ENCODE results near the gene RPRD2. TPM values are rescaled to one million over a fixed set of nuclear protein-coding genes. Genes with fewer than 3 reads are reported as not detected.

RPRD2 gene
- polyA plus RNA-seq, 2 donors, result 7.1 to 8.9 TPM

GRCh38 chr1:150515328-150516049 is 151.5 kb downstream of the RPRD2 start, which contains the start of gene FALEC:
FALEC (plus strand) TSS chr1:150515752.
- H3K4me1 ChIP-seq (ENCODE audit: control insufficient read depth in 2 of 2, insufficient read depth in 2 of 2, low read length in 1 of 2), result peaks cover 0 to 9% of the 10 kb centered on the region in 2 donors
- peaks cover 0 to 13% of the 10 kb centered on the region in 2 donors for H3K36me3 ChIP-seq (ENCODE audit: control insufficient read depth in 2 of 2, insufficient read depth in 2 of 2, low read length in 1 of 2)
- H3K27ac ChIP-seq (ENCODE audit: low read depth in 2 of 2, low read length in 1 of 2), result peak within 1 kb of the TSS; percentile 91 to 93
- no peaks in the 10 kb centered on the region for H3K27me3 ChIP-seq (ENCODE audit: control insufficient read depth in 1 of 2, insufficient read depth in 2 of 2, low read length in 2 of 2)
- H3K9me3 ChIP-seq (ENCODE audit: control insufficient read depth in 2 of 2, insufficient read depth in 1 of 2, low read depth in 1 of 2, low read length in 1 of 2), result no peaks in the 10 kb centered on the region
- peak within 1 kb of the TSS; percentile 46 to 51 for H3K4me3 ChIP-seq (ENCODE audit: low read depth in 1 of 2, low read length in 2 of 2)
- 0% methylated on average over 54 of the region's 54 CpGs for WGBS, 2 donors

GRCh38 chr1:150516050-150516591 is 152.2 kb downstream of the RPRD2 start:
- WGBS, 2 donors, result 3 to 5% methylated on average over 19 of the region's 19 CpGs
- Histone ChIP-seq H3K27ac (ENCODE audit: low read depth in 2 of 2, low read length in 1 of 2) (peak overlapping the region; percentile 91 to 93), H3K27me3 (ENCODE audit: control insufficient read depth in 1 of 2, insufficient read depth in 2 of 2, low read length in 2 of 2) (no peaks in the 10 kb centered on the region), H3K4me1 (ENCODE audit: control insufficient read depth in 2 of 2, insufficient read depth in 2 of 2, low read length in 1 of 2) (peaks cover 0 to 9% of the 10 kb centered on the region in 2 donors), H3K4me3 (ENCODE audit: low read depth in 1 of 2, low read length in 2 of 2) (peak overlapping the region; percentile 46 to 51), H3K36me3 (ENCODE audit: control insufficient read depth in 2 of 2, insufficient read depth in 2 of 2, low read length in 1 of 2) (peaks cover 0 to 7% of the 10 kb centered on the region in 2 donors), H3K9me3 (ENCODE audit: control insufficient read depth in 2 of 2, insufficient read depth in 1 of 2, low read depth in 1 of 2, low read length in 1 of 2) (no peaks in the 10 kb centered on the region)

DNA sequence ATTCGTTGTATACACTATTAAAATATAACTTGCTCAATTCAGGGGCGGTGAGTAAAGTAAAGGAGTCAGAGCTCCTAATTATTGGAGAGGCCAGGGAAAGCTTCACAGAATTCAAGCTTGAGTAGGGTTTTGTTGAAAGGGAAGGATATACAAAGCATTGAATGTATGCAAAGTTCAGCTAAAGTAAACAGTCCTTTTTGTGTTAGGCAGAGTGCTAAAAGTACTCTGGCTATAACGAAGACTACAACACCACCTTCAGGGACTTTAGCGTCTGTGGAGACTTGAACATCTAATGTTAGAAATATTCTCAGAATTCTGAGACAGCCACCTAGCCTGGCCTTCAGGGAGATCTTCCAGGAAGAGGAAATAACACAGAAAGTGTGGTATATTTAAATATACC is 152.7 kb downstream of the RPRD2 start:
- peak overlapping the region; percentile 85 to 93 for H3K27ac ChIP-seq (ENCODE audit: low read depth in 2 of 2, low read length in 1 of 2)

DNA sequence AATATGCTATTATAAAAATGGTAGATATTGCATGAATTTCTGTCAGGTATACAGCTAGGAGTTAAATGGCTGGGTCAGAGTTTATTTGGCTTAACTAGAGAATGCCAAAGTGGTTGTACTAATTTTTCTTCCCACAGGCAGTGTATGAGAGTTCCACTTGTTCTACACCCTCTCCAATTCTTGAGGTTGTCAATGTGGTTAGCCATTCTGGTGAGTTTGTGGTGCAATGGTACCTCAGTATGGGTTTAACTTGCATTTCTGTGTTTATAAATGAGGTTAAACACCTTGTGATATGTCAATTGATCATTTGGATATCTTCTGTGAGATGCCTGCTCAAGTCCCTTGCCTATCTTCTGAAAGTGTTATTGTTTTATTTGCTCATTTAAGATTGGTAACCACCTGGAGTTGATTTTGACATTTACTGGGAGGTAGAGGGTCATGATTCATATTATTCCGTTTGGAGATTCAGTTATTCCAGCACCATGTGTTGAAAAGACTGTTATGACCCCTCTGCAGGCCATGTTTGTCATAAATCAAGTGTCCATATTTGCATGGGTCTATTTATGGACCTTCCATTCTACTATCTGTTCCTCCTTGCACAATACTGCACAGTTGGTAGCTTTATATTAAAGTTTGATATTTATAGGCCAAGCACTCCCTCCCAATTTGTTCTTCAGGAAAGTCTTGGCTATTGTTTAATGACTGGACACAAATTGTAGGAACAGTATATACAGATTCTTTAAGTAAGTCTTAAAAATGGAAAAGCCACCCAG is 157.4 kb downstream of the RPRD2 start:
- Histone ChIP-seq H3K9me3 (ENCODE audit: control insufficient read depth in 2 of 2, insufficient read depth in 1 of 2, low read depth in 1 of 2, low read length in 1 of 2) (no peaks in the 10 kb centered on the region), H3K27ac (ENCODE audit: low read depth in 2 of 2, low read length in 1 of 2) (no peak overlapping the region), H3K4me3 (ENCODE audit: low read depth in 1 of 2, low read length in 2 of 2) (no peak overlapping the region), H3K4me1 (ENCODE audit: control insufficient read depth in 2 of 2, insufficient read depth in 2 of 2, low read length in 1 of 2) (peaks cover 0 to 2% of the 10 kb centered on the region in 2 donors), H3K36me3 (ENCODE audit: control insufficient read depth in 2 of 2, insufficient read depth in 2 of 2, low read length in 1 of 2) (no peaks in the 10 kb centered on the region), H3K27me3 (ENCODE audit: control insufficient read depth in 1 of 2, insufficient read depth in 2 of 2, low read length in 2 of 2) (no peaks in the 10 kb centered on the region)
- 73 to 75% methylated on average over 1 of the region's 1 CpG for WGBS, 2 donors

More for the DNA sequence above, 152.7 kb downstream of the RPRD2 start:
- H3K9me3 ChIP-seq (ENCODE audit: control insufficient read depth in 2 of 2, insufficient read depth in 1 of 2, low read depth in 1 of 2, low read length in 1 of 2), result no peaks in the 10 kb centered on the region
- 29 to 38% methylated on average over 4 of the region's 4 CpGs for WGBS, 2 donors
- peak overlapping the region in 1 of 2 donors; percentile 46 for H3K4me3 ChIP-seq (ENCODE audit: low read depth in 1 of 2, low read length in 2 of 2)
- no peaks in the 10 kb centered on the region for H3K27me3 ChIP-seq (ENCODE audit: control insufficient read depth in 1 of 2, insufficient read depth in 2 of 2, low read length in 2 of 2)
- H3K36me3 ChIP-seq (ENCODE audit: control insufficient read depth in 2 of 2, insufficient read depth in 2 of 2, low read length in 1 of 2), result peaks cover 0 to 2% of the 10 kb centered on the region in 2 donors
- H3K4me1 ChIP-seq (ENCODE audit: control insufficient read depth in 2 of 2, insufficient read depth in 2 of 2, low read length in 1 of 2), result peaks cover 0 to 9% of the 10 kb centered on the region in 2 donors

GRCh38 chr1:150525348-150525747 is 161.4 kb downstream of the RPRD2 start:
- H3K36me3 ChIP-seq (ENCODE audit: control insufficient read depth in 2 of 2, insufficient read depth in 2 of 2, low read length in 1 of 2), result no peaks in the 10 kb centered on the region
- H3K27ac ChIP-seq (ENCODE audit: low read depth in 2 of 2, low read length in 1 of 2), result no peak overlapping the region
- H3K27me3 ChIP-seq (ENCODE audit: control insufficient read depth in 1 of 2, insufficient read depth in 2 of 2, low read length in 2 of 2), result no peaks in the 10 kb centered on the region
- H3K4me1 ChIP-seq (ENCODE audit: control insufficient read depth in 2 of 2, insufficient read depth in 2 of 2, low read length in 1 of 2), result peaks cover 0 to 3% of the 10 kb centered on the region in 2 donors
- H3K4me3 ChIP-seq (ENCODE audit: low read depth in 1 of 2, low read length in 2 of 2), result no peak overlapping the region
- no peaks in the 10 kb centered on the region for H3K9me3 ChIP-seq (ENCODE audit: control insufficient read depth in 2 of 2, insufficient read depth in 1 of 2, low read depth in 1 of 2, low read length in 1 of 2)
- 88% methylated on average over 3 of the region's 3 CpGs for WGBS, 2 donors

Other genes with a start within 250 kb of the RPRD2 start
- 10 to 100 TPM; 25.1 to 36.7 TPM for gene PLEKHO1, start 214.2 kb upstream of the RPRD2 start, polyA plus RNA-seq
- gene ANP32E, start 128.0 kb upstream of the RPRD2 start, polyA plus RNA-seq, result 10 to 100 TPM; 14.5 to 16.9 TPM
- gene CA14, start 106.4 kb upstream of the RPRD2 start, polyA plus RNA-seq, result under 1 TPM; 0.06 to 0.22 TPM
- gene APH1A, start 95.1 kb upstream of the RPRD2 start, polyA plus RNA-seq, result 100 to 1,000 TPM in 1 of 2 donors, 10 to 100 TPM in 1; 94.3 to 116 TPM
- 1 to 10 TPM; 5.9 to 8.1 TPM for gene C1orf54, start 91.4 kb upstream of the RPRD2 start, polyA plus RNA-seq
- 1 to 10 TPM; 4.9 to 7.3 TPM for gene CIART, start 81.6 kb upstream of the RPRD2 start, polyA plus RNA-seq
- 100 to 1,000 TPM in 1 of 2 donors, 10 to 100 TPM in 1; 80.0 to 122 TPM for gene MRPS21, start 70.3 kb upstream of the RPRD2 start, polyA plus RNA-seq
- 10 to 100 TPM; 24.7 to 37.6 TPM for gene PRPF3, start 42.6 kb upstream of the RPRD2 start, polyA plus RNA-seq
- gene TARS2, start 123.3 kb downstream of the RPRD2 start, polyA plus RNA-seq, result 10 to 100 TPM; 14.1 to 26.7 TPM
- gene ECM1, start 144.0 kb downstream of the RPRD2 start, polyA plus RNA-seq, result 1,000 to 10,000 TPM; 1,189 to 4,054 TPM
- gene FALEC, start 151.6 kb downstream of the RPRD2 start, polyA plus RNA-seq, result 1 to 10 TPM; 2.1 to 4.6 TPM
- 100 to 1,000 TPM in 1 of 2 donors, 10 to 100 TPM in 1; 43.2 to 108 TPM for gene ADAMTSL4, start 185.3 kb downstream of the RPRD2 start, polyA plus RNA-seq
- 100 to 1,000 TPM in 1 of 2 donors, 10 to 100 TPM in 1; 99.3 to 101 TPM for gene MCL1, start 215.5 kb downstream of the RPRD2 start, polyA plus RNA-seq

All from esophagus (tissue), 2 donors.